Measurements from ENCODE around the gene CDH2.

- TF ChIP-seq EZH2phosphoT487 (IDR thresholded peaks at IDR 0.05; ENCODE audit: unreplicated experiment): no peak
- no peak for TF ChIP-seq POLR2AphosphoS5 (IDR thresholded peaks at IDR 0.05; ENCODE audit: low read depth)
- no peak for TF ChIP-seq CTCF (conservative IDR thresholded peaks at IDR 0.05; ENCODE audit: low read depth in 2 of 2)
- TF ChIP-seq JUNB (IDR thresholded peaks at IDR 0.05; ENCODE audit: unreplicated experiment): no peak
- TF ChIP-seq EZH2 (IDR thresholded peaks at IDR 0.05; ENCODE audit: low read depth, unreplicated experiment): no peak
- TF ChIP-seq ETS1 (IDR thresholded peaks at IDR 0.05): no peak
- TF ChIP-seq REST (IDR thresholded peaks at IDR 0.05; ENCODE audit: unreplicated experiment): no peak
- TF ChIP-seq CREB1 (CRISPR knock-in tag; IDR thresholded peaks at IDR 0.05; ENCODE audit: low read depth): no peak
Observed at GRCh38 chr18:27954226-27954625, 222.7 kb downstream of the CDH2 start.
